ENCODE measurements around the gene PRKACA. TPM values are rescaled to one million over a fixed set of nuclear protein-coding genes. Genes with fewer than 3 reads are reported as not detected.

Gene PRKACA
- total RNA-seq, 2 donors from 2014 or later = 144 to 185 TPM

- Histone ChIP-seq H3K27me3 (no peaks in the 10 kb centered on the region), H3K9me3 (no peaks in the 10 kb centered on the region), H3K4me3 (peak overlapping the region; percentile 67 to 72), H3K27ac (peak overlapping the region; percentile 88 to 95), H3K4me1 (peaks cover 0 to 19% of the 10 kb centered on the region in 2 donors), H3K36me3 (no peaks in the 10 kb centered on the region)
- DNase-seq (ENCODE audit: low spot score) = peak; percentile 61
- no peak for TF ChIP-seq CTCF (IDR thresholded peaks at IDR 0.05)
Observed at GRCh38 chr19:14081797-14082674, 35.5 kb downstream of the PRKACA start.

GRCh38 chr19:14080887-14081796 is 36.4 kb downstream of the PRKACA start:
- H3K27me3 ChIP-seq = no peaks in the 10 kb centered on the region

GRCh38 chr19:14078411-14078810 is 39.2 kb downstream of the PRKACA start:
- Histone ChIP-seq H3K4me1 (peaks cover 0 to 38% of the 10 kb centered on the region in 2 donors), H3K27ac (no peak overlapping the region), H3K36me3 (no peaks in the 10 kb centered on the region), H3K4me3 (no peak overlapping the region), H3K27me3 (no peaks in the 10 kb centered on the region), H3K9me3 (no peaks in the 10 kb centered on the region)
- no peak for TF ChIP-seq CTCF (IDR thresholded peaks at IDR 0.05)
- DNase-seq (ENCODE audit: low spot score) = no peak

More at GRCh38 chr19:14080887-14081796, 36.4 kb downstream of the PRKACA start:
- Histone ChIP-seq H3K36me3 (no peaks in the 10 kb centered on the region), H3K27ac (peak overlapping the region; percentile 88 to 95), H3K9me3 (no peaks in the 10 kb centered on the region), H3K4me3 (peak overlapping the region; percentile 67 to 72), H3K4me1 (peaks cover 0 to 19% of the 10 kb centered on the region in 2 donors)
- TF ChIP-seq CTCF (IDR thresholded peaks at IDR 0.05) = no peak
- DNase-seq (ENCODE audit: low spot score) = peak; percentile 100

GRCh38 chr19:14073925-14074838 is 43.4 kb downstream of the PRKACA start:
- H3K27me3 ChIP-seq = no peaks in the 10 kb centered on the region
- no peaks in the 10 kb centered on the region for H3K9me3 ChIP-seq
- peak overlapping the region; percentile 70 to 75 for H3K4me3 ChIP-seq
- peak; percentile 63 for DNase-seq (ENCODE audit: low spot score)
- TF ChIP-seq CTCF (IDR thresholded peaks at IDR 0.05) = no peak
- no peaks in the 10 kb centered on the region for H3K36me3 ChIP-seq
- H3K27ac ChIP-seq = peak overlapping the region; percentile 94 to 95
- peaks cover 0 to 39% of the 10 kb centered on the region in 2 donors for H3K4me1 ChIP-seq
